IMR-90 (cell line): Measurements from ENCODE around the gene BAMBI.

Experiments
- BHLHE40 ChIP-seq: fragments of 150-350 bp; IDR thresholded peaks from 2 replicates; pipeline ENCODE4 v1.6.1; 2016; ENCODE audit warnings: mild to moderate bottlenecking, low read depth, low read length
- CTCF ChIP-seq: conservative IDR thresholded peaks from 2 replicates; pipeline ENCODE4 v1.5.1; 2012; ENCODE audit warnings: mild to moderate bottlenecking, low read depth, low read length, improper control_type of control experiment
- ELK1 ChIP-seq: fragments of 150-350 bp; IDR thresholded peaks from 2 replicates; pipeline ENCODE4 v1.6.1; 2016; ENCODE audit warnings: low read depth, mild to moderate bottlenecking, low read length, moderate library complexity, borderline replicate concordance
- MAFK ChIP-seq: IDR thresholded peaks from 2 replicates; pipeline ENCODE4 v1.6.1; 2012; ENCODE audit warnings: low read depth, low read length, improper control_type of control experiment
- NFE2L2 ChIP-seq: fragments of 150-350 bp; IDR thresholded peaks from 2 replicates; pipeline ENCODE4 v1.6.1; 2016; ENCODE audit warnings: low read depth, mild to moderate bottlenecking, low read length
- POLR2A ChIP-seq: IDR thresholded peaks from 2 replicates; pipeline ENCODE4 v1.6.1; 2012; ENCODE audit warnings: mild to moderate bottlenecking, low read depth, low read length
- RAD21 ChIP-seq: IDR thresholded peaks from 2 replicates; pipeline ENCODE4 v1.6.1; 2012; ENCODE audit warnings: low read length, improper control_type of control experiment
- RCOR1 ChIP-seq: IDR thresholded peaks from 2 replicates; pipeline ENCODE4 v1.6.1; 2012; ENCODE audit warnings: mild to moderate bottlenecking, low read length, improper control_type of control experiment; ENCODE audit not compliant: insufficient replicate concordance
- RFX5 ChIP-seq: IDR thresholded peaks from 2 replicates; pipeline ENCODE4 v1.8.0; 2012; ENCODE audit warnings: low read depth, mild to moderate bottlenecking, low read length, moderate library complexity
- SMC3 ChIP-seq: fragments of 150-350 bp; IDR thresholded peaks from 2 replicates; pipeline ENCODE4 v1.6.1; 2016; ENCODE audit warnings: low read depth, mild to moderate bottlenecking, antibody characterized with exemption, low read length, moderate library complexity
- TF ChIP-seq, protein P1 (sequence below): fragments of 150-350 bp; IDR thresholded peaks from 2 replicates; pipeline ENCODE4 v1.6.1; 2017; ENCODE audit warnings: mild to moderate bottlenecking, antibody characterized with exemption, low read length, low read depth

DNA sequence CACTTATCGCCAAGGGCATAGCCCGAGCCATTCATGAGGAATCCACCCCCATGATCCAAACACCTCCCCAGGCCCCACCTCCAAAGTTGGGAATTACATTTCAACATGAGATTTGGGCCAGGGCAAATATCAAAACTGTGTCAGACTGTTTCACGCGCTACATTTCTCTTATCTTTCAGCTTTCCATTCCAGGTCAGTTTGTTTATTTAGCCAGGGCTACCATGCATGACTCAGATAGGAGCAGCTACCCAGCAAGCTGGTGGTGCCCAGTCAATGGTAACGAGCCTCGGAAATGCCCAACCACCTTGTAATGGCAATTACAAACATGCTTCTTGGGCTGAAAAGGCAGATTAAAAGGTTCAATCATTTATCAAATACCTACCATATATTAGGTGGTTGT lies 43.6 kb upstream of the BAMBI start:
- TF ChIP-seq RCOR1, result no peak
- TF ChIP-seq CTCF, result no peak
- no peak for TF ChIP-seq MAFK
- TF ChIP-seq RAD21, result no peak
- TF ChIP-seq, protein P1, sequence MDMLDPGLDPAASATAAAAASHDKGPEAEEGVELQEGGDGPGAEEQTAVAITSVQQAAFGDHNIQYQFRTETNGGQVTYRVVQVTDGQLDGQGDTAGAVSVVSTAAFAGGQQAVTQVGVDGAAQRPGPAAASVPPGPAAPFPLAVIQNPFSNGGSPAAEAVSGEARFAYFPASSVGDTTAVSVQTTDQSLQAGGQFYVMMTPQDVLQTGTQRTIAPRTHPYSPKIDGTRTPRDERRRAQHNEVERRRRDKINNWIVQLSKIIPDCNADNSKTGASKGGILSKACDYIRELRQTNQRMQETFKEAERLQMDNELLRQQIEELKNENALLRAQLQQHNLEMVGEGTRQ, result no peak
- TF ChIP-seq POLR2A, result no peak
- TF ChIP-seq BHLHE40, result no peak
- no peak for TF ChIP-seq ELK1
- no peak for TF ChIP-seq SMC3
- TF ChIP-seq NFE2L2, result no peak
- TF ChIP-seq RFX5, result no peak
